NOMO-1 (cell line): ENCODE data around the gene SHISAL1.

Experiments used
- DNase-seq, 2 experiments: peaks; one replicate each; lab custom pipeline; 2025; ENCODE audit not compliant: unreplicated experiment in 2 of 2; lab: John Stamatoyannopoulos, UW

Gene SHISAL1

GRCh38 chr22:44281768-44282637 lies 30.7 kb downstream of the SHISAL1 start:
- no peak for DNase-seq

DNA sequence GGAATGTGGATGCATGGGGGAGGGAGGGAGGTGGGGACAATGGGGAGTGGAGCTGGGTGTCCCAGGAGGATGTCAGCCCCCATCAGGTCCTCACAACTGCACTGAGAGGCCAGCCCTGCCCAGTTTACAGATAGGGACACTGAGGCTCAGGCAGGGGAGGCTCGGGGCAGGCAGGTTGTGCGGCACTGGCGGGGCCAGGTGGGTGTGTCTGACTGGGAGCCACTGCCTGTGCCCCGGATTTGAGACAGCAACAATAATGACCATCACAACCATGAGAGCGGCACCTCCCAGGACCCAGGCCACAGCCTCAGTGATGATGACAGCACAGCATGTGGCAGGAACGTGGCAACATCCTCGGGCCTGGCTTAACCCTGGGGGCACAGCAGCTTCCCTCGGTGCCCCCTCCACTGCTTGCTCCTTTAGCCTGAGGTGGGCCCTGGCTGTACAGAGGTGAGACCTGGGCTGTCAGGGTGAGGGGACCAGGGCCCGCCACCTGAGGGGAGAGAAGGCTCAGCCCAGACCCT lies 32.0 kb downstream of the SHISAL1 start:
- no peak for DNase-seq

- DNase-seq: no peak
Observed at GRCh38 chr22:44279069-44279360, 33.7 kb downstream of the SHISAL1 start.

GRCh38 chr22:44278243-44279068 lies 34.3 kb downstream of the SHISAL1 start:
- DNase-seq: no peak

GRCh38 chr22:44277386-44278135 lies 35.2 kb downstream of the SHISAL1 start:
- DNase-seq: no peak

DNA sequence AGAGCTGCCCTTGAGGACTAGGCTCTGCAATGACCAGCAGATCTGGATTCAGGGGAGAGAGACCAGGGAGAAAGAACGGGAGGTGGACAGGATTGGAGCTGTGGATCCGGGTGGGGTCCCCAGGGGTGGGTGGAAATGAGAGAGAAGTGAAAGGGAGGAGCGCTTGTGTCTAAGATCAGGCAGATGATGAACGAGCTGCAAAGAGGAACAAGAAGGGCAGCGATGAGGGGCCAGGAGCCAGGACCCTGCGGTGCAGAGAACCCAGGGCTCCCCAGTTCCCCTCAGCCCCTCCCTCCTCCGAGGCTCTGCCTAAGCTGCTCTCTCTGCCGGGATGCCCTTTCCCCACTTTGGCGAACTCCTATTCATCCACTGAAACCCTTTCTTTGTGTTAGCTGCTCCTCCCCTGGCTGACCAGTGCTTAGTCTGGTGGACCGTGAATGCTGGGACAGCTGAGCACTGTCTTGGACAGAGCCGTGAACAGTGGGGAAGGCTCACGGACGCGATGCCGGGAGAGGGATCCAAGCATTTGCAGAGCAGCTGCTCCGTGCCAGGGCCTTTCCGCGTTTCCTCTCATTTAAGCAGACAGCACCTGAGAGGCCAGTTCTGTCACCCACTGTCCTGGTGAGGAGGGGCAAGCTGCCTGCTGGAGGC lies 35.9 kb downstream of the SHISAL1 start:
- DNase-seq: no peak

DNA sequence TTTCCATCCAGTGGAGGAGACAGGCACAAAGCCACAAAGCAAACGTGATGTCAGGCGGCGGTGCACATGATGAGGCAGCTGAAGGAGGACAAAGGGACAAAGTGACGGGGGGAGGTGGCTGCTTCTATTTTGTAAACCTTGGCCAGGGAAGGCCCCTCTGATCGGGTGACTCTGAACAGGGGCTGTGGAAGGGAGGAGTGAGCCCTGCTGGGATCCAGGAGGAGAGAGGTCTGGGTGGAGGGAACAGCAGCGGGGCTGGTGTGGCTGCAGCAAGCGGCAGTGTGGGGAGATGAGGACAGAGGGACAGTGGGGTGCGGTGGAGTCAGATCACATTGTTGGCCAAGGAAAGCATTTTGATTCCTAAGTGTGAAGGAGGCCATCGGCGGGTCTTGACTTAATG lies 36.7 kb downstream of the SHISAL1 start:
- DNase-seq: no peak

GRCh38 chr22:44275631-44275995 lies 37.1 kb downstream of the SHISAL1 start:
- no peak for DNase-seq

DNA sequence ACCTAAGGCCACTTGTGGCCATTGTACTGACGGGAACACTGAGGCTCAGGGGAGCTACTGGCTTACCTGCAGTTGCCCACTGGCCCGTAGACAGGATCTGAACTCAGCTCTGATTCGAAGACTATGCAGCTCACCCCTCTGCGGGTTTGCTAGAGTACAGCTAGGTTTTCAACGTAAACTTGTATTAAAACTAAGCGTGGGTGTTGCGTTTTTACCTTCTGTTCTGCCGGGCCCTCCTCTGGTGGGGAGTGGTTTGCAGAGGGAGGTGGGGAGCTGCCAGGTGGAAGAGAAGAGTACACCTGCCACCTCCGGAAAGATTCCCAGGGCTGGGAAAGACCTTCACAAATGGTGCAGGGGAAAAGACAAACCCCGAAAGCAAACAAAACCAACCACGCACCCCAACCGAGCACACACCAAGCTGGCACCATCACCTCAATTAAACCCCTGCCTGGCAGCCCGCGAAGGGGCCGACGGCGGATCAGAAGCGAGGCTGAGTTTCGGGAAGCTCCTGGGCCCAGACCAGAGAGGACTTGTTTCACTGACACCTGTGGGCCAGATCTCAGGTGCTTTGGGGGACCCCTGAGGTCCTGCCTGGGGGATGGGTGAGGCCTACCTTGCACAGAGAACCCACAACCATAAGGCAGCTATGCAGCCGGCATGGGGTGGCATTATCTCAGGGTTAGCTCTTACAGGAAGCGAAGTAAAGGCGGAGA lies 37.7 kb downstream of the SHISAL1 start:
- DNase-seq: no peak

DNA sequence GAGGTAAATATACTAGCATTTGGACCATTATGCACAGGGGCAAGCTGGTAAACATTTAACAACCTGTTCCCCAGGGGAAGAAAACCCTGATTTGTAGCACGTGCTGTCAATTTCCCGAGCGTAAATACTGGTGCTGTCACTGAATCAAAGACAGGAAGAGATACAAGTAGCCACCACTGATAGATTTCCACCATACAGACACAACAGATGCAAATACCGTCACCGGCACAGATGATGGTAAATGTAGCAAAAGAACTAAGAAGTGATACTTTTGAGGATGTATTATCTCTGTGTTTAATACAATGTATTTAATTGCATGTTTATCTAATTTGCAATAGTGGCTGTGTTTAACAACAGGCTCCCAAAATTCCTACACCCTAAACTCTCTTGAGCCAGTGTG lies 39.6 kb downstream of the SHISAL1 start:
- DNase-seq: no peak

DNA sequence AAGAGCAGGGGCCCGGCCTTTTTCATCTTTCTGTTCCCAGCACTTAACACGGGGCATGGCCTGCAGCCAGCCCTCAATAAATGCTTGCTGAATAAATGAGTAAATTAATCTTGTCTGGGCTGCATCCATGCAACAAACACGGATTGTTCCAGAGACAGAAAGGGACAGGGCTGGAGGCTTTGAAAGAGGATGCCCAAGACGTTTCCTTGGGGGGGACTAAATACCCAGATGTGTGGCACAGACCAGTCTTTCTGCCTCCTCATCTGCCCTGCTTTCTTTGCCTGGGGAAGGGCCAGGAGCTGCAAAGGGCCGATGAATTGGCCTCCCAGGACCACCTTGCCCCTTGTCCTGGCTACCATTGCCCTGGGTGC lies 40.4 kb downstream of the SHISAL1 start:
- no peak for DNase-seq

GRCh38 chr22:44271732-44272400 lies 40.9 kb downstream of the SHISAL1 start:
- DNase-seq: no peak

DNA sequence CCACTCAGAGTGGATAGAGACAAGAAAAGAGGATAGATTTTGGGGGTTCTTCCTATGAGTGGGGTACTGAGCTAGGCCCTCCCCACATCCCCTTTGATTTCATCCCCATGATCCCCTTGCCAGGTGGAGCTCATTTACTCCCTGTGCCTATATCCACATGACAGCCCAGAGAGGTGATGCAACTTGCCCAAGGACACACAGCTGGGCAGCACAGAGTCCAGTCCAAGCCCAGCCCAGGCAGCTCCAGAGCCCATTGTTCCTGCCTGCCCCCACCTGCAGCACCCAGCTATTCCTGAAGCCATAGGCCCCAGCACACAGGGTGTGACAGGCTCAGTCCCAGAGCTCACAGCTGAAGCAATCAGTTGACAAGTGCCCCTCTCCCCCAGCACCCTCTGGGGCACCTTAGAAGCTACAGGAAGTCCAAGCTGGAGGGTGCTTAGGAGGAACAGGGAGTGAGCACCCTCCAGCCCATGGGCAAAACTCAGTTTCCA lies 41.7 kb downstream of the SHISAL1 start:
- DNase-seq: no peak

- no peak for DNase-seq
Observed at GRCh38 chr22:44270556-44270880, 42.2 kb downstream of the SHISAL1 start.

- no peak for DNase-seq
Observed at GRCh38 chr22:44269757-44270555, 42.8 kb downstream of the SHISAL1 start.

- no peak for DNase-seq
Observed at GRCh38 chr22:44269117-44269498, 43.6 kb downstream of the SHISAL1 start.

GRCh38 chr22:44268431-44269116 lies 44.2 kb downstream of the SHISAL1 start:
- no peak for DNase-seq

DNA sequence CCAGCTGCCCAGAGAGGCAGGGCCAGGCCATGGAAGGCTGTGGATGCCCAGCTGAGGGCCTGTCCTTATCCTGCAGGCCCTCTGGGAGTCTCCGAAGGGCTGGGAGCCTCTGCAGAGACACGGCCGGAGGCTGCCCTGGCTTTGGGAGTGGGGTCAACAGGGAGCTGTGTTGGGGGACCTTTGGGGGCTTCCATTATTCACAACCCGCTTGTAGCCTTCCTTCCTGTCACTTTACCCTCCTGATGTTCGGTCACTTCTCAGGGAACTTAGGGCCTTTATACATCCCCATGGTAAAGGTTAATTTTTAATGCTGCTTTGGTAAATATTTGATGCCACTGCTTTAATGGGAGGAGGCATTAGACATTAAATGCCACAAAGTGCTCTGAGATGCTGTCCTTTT lies 44.9 kb downstream of the SHISAL1 start:
- DNase-seq: no peak
